ENCODE results near the gene C17orf75.
"Not testable (repeated sequence)": the region's sequence is repeated elsewhere in the genome, so short reads cannot be mapped to it uniquely, and the experiment has no call there.

Gene C17orf75

GRCh38 chr17:32318071-32318470 lies 23.9 kb downstream of the C17orf75 start:
- H3K27me3 ChIP-seq (ENCODE audit: insufficient read depth, low read depth), result no peaks in the 10 kb centered on the region
- H3K36me3 ChIP-seq (ENCODE audit: insufficient read depth), result no peaks in the 10 kb centered on the region
- H3K4me3 ChIP-seq (IDR thresholded peaks at IDR 0.05; ENCODE audit: insufficient read depth, low read depth, low read length), result no peak overlapping the region
- peaks cover 6% of the 10 kb centered on the region for H3K4me1 ChIP-seq (ENCODE audit: low read depth, poor library complexity, severe bottlenecking)
- H3K9ac ChIP-seq, result no peak overlapping the region
- no peak overlapping the region for H2AFZ ChIP-seq (ENCODE audit: low read depth)
- no peak overlapping the region for H3K27ac ChIP-seq
- H3K79me2 ChIP-seq (ENCODE audit: insufficient read depth, low read depth), result no peaks in the 10 kb centered on the region
- TF ChIP-seq CTCF (conservative IDR thresholded peaks at IDR 0.05; ENCODE audit: low read depth, low read length), result no peak
- no peaks in the 10 kb centered on the region for H4K20me1 ChIP-seq (ENCODE audit: insufficient read depth)
- H3K4me2 ChIP-seq, result no peak overlapping the region

GRCh38 chr17:32317353-32317752 lies 24.6 kb downstream of the C17orf75 start:
- Histone ChIP-seq H3K27me3 (ENCODE audit: insufficient read depth, low read depth) (no peaks in the 10 kb centered on the region), H3K36me3 (ENCODE audit: insufficient read depth) (no peaks in the 10 kb centered on the region), H3K27ac (no peak overlapping the region), H3K4me1 (ENCODE audit: low read depth, poor library complexity, severe bottlenecking) (peaks cover 8% of the 10 kb centered on the region), H3K4me3 (IDR thresholded peaks at IDR 0.05; ENCODE audit: insufficient read depth, low read depth, low read length) (no peak overlapping the region), H3K4me2 (no peak overlapping the region), H3K9ac (no peak overlapping the region), H3K79me2 (ENCODE audit: insufficient read depth, low read depth) (no peaks in the 10 kb centered on the region), H4K20me1 (ENCODE audit: insufficient read depth) (no peaks in the 10 kb centered on the region), H2AFZ (ENCODE audit: low read depth) (no peak overlapping the region)
- no peak for TF ChIP-seq CTCF (conservative IDR thresholded peaks at IDR 0.05; ENCODE audit: low read depth, low read length)

GRCh38 chr17:32316653-32317052 lies 25.3 kb downstream of the C17orf75 start:
- not testable (repeated sequence) for H3K27ac ChIP-seq; H3K79me2 ChIP-seq (ENCODE audit: insufficient read depth, low read depth); H3K4me1 ChIP-seq (ENCODE audit: low read depth, poor library complexity, severe bottlenecking); H3K4me3 ChIP-seq (IDR thresholded peaks at IDR 0.05; ENCODE audit: insufficient read depth, low read depth, low read length); H3K27me3 ChIP-seq (ENCODE audit: insufficient read depth, low read depth); H3K36me3 ChIP-seq (ENCODE audit: insufficient read depth); H2AFZ ChIP-seq (ENCODE audit: low read depth); H4K20me1 ChIP-seq (ENCODE audit: insufficient read depth); H3K4me2 ChIP-seq; H3K9ac ChIP-seq

GRCh38 chr17:32315171-32315570 lies 26.8 kb downstream of the C17orf75 start:
- H3K9ac ChIP-seq, result no peak overlapping the region
- no peak overlapping the region for H2AFZ ChIP-seq (ENCODE audit: low read depth)
- H3K36me3 ChIP-seq (ENCODE audit: insufficient read depth), result no peaks in the 10 kb centered on the region
- H3K4me2 ChIP-seq, result no peak overlapping the region
- no peak overlapping the region for H3K4me3 ChIP-seq (IDR thresholded peaks at IDR 0.05; ENCODE audit: insufficient read depth, low read depth, low read length)
- H3K4me1 ChIP-seq (ENCODE audit: low read depth, poor library complexity, severe bottlenecking), result peaks cover 8% of the 10 kb centered on the region
- H3K27ac ChIP-seq, result no peak overlapping the region
- no peaks in the 10 kb centered on the region for H3K79me2 ChIP-seq (ENCODE audit: insufficient read depth, low read depth)
- H3K27me3 ChIP-seq (ENCODE audit: insufficient read depth, low read depth), result no peaks in the 10 kb centered on the region
- H4K20me1 ChIP-seq (ENCODE audit: insufficient read depth), result no peaks in the 10 kb centered on the region
- TF ChIP-seq CTCF (conservative IDR thresholded peaks at IDR 0.05; ENCODE audit: low read depth, low read length), result no peak

- no peak overlapping the region for H3K4me2 ChIP-seq
- TF ChIP-seq CTCF (conservative IDR thresholded peaks at IDR 0.05; ENCODE audit: low read depth, low read length), result no peak
- H3K9ac ChIP-seq, result no peak overlapping the region
- no peaks in the 10 kb centered on the region for H3K79me2 ChIP-seq (ENCODE audit: insufficient read depth, low read depth)
- no peaks in the 10 kb centered on the region for H3K27me3 ChIP-seq (ENCODE audit: insufficient read depth, low read depth)
- H3K4me1 ChIP-seq (ENCODE audit: low read depth, poor library complexity, severe bottlenecking), result peaks cover 8% of the 10 kb centered on the region
- H3K4me3 ChIP-seq (IDR thresholded peaks at IDR 0.05; ENCODE audit: insufficient read depth, low read depth, low read length), result no peak overlapping the region
- H3K27ac ChIP-seq, result no peak overlapping the region
- no peaks in the 10 kb centered on the region for H3K36me3 ChIP-seq (ENCODE audit: insufficient read depth)
- no peaks in the 10 kb centered on the region for H4K20me1 ChIP-seq (ENCODE audit: insufficient read depth)
- no peak overlapping the region for H2AFZ ChIP-seq (ENCODE audit: low read depth)
Measured at GRCh38 chr17:32314636-32315035, 27.3 kb downstream of the C17orf75 start.

Data from KMS-11 (cell line).